Endothelial cell of umbilical vein (primary cell): Measurements from ENCODE around the gene PIGB. TPM values are rescaled to one million over a fixed set of nuclear protein-coding genes. Genes with fewer than 3 reads are reported as not detected.

Experiments
- BruUV-seq: library from RNA; stranded (reverse); fragments of 400-500 nt; replicated peaks from 2 replicates; lab custom pipeline; 2021; lab: Mats Ljungman, UMichigan
- CTCF ChIA-PET: fragments of 300-600, 350-600 bp; sonication (Branson Sonifier 250); formaldehyde crosslinking; loops from one replicate; lab custom pipeline; 2021; ENCODE audit warnings: antibody characterized with exemption, inconsistent platforms; lab: Charles Lee
- POLR2A ChIA-PET: fragments of 300-600, 350-600 bp; sonication (Branson Sonifier 250); formaldehyde crosslinking; loops from one replicate; lab custom pipeline; 2021; ENCODE audit warnings: antibody characterized with exemption, inconsistent platforms; lab: Charles Lee
- DNase-seq: peaks from one replicate; pipeline ENCODE4 v3.0.0-alpha.2; 2011; ENCODE audit warnings: low read depth, low spot score
- FAIRE-seq: peaks from 2 replicates; lab custom pipeline; 2011; peaks lifted over from hg19 to GRCh38; lab: Jason Lieb, UNC
- H2AFZ ChIP-seq: 2 replicates; pipeline ENCODE4 v1.6.0; 2012; ENCODE audit warnings: low read depth, low read length, control low read depth, inconsistent platforms
- H3K27ac ChIP-seq: 2 replicates; pipeline ENCODE4 v1.5.1; 2011; ENCODE audit warnings: low read depth, mild to moderate bottlenecking, control low read depth, low read length, moderate library complexity; ENCODE audit not compliant: insufficient read depth
- H3K27me3 ChIP-seq, 2 experiments: 2 replicates each; pipeline versions ENCODE4 v1.6.0 to v1.6.1; 2011; ENCODE audit warnings: low read length in 2 of 2, mixed read lengths in 1 of 2; ENCODE audit not compliant: control insufficient read depth in 2 of 2, insufficient read depth in 2 of 2
- H3K36me3 ChIP-seq, 2 experiments: 2 replicates in 1 of 2; 3 replicates in 1 of 2; pipeline ENCODE4 v1.5.1; 2011; ENCODE audit warnings: low read length in 2 of 2, mild to moderate bottlenecking in 1 of 2, moderate library complexity in 1 of 2; ENCODE audit not compliant: control insufficient read depth in 2 of 2, insufficient read depth in 2 of 2; ENCODE audit errors: extremely low read depth in 1 of 2
- H3K4me1 ChIP-seq: 3 replicates; pipeline ENCODE4 v1.5.1; 2011; ENCODE audit warnings: mild to moderate bottlenecking, low read length; ENCODE audit not compliant: control insufficient read depth, insufficient read depth; ENCODE audit errors: extremely low read depth
- H3K4me2 ChIP-seq: 2 replicates; pipeline ENCODE4 v1.6.1; 2011; ENCODE audit warnings: low read length, control low read depth, mixed read lengths; ENCODE audit not compliant: insufficient read depth
- H3K4me3 ChIP-seq, 3 experiments: fragments of 200-600 bp in 1 of 3; sonication (generic), shearing (Covaris generic) in 1 of 3; replicated peaks in 1 of 3; 2 replicates each; pipeline ENCODE4 v1.5.1; 2011 to 2016; ENCODE audit warnings: control low read depth in 3 of 3, low read length in 3 of 3, mild to moderate bottlenecking in 2 of 3, inconsistent platforms in 1 of 3, low read depth in 1 of 3, moderate library complexity in 1 of 3; ENCODE audit not compliant: insufficient read depth in 1 of 3
- H3K79me2 ChIP-seq: 2 replicates; pipeline ENCODE4 v1.6.0; 2012; ENCODE audit warnings: low read length, inconsistent platforms; ENCODE audit not compliant: control insufficient read depth, insufficient read depth
- H3K9ac ChIP-seq: replicated peaks from 2 replicates; pipeline ENCODE3; 2011; ENCODE audit warnings: low read length, control low read depth; ENCODE audit not compliant: insufficient read depth; ENCODE audit errors: extremely low read depth
- H3K9me1 ChIP-seq: replicated peaks from 3 replicates; pipeline ENCODE4 v1.6.0; 2011; ENCODE audit warnings: mild to moderate bottlenecking, low read length; ENCODE audit not compliant: control insufficient read depth, insufficient read depth; ENCODE audit errors: extremely low read depth
- H3K9me3 ChIP-seq: replicated peaks from 2 replicates; pipeline ENCODE4 v1.5.1; 2012; ENCODE audit warnings: low read length, inconsistent platforms; ENCODE audit not compliant: control insufficient read depth, insufficient read depth
- H4K20me1 ChIP-seq: replicated peaks from 2 replicates; pipeline ENCODE3; 2011; ENCODE audit warnings: mild to moderate bottlenecking, low read length; ENCODE audit not compliant: control insufficient read depth, insufficient read depth; ENCODE audit errors: extremely low read depth
- EZH2 ChIP-seq: IDR thresholded peaks from 2 replicates; pipeline ENCODE4 v1.6.1; 2012; ENCODE audit warnings: borderline replicate concordance, low read depth, mild to moderate bottlenecking, moderate library complexity, low read length, inconsistent platforms; ENCODE audit not compliant: severe bottlenecking
- FOS ChIP-seq: IDR thresholded peaks from 2 replicates; pipeline ENCODE4 v1.6.1; 2011; ENCODE audit warnings: mild to moderate bottlenecking, low read length, moderate library complexity, borderline replicate concordance; ENCODE audit not compliant: insufficient read depth
- GATA2 ChIP-seq: IDR thresholded peaks from 2 replicates; pipeline ENCODE4 v1.7.0; 2011; ENCODE audit warnings: low read depth, mild to moderate bottlenecking, moderate library complexity, mixed read lengths, low read length; ENCODE audit not compliant: insufficient read length, insufficient read depth
- JUN ChIP-seq: IDR thresholded peaks from 2 replicates; pipeline ENCODE4 v1.6.1; 2011; ENCODE audit warnings: borderline replicate concordance, low read depth; ENCODE audit not compliant: insufficient read length, insufficient read depth
- MYC ChIP-seq: IDR thresholded peaks from one replicate; pipeline ENCODE4 v1.6.1; 2011; ENCODE audit warnings: mild to moderate bottlenecking, low read depth, low read length
- POLR2A ChIP-seq: IDR thresholded peaks from 2 replicates; pipeline ENCODE4 v1.6.1; 2012; ENCODE audit warnings: low read depth, mild to moderate bottlenecking, control low read depth, low read length
- POLR2AphosphoS5 ChIP-seq: IDR thresholded peaks from 2 replicates; pipeline ENCODE4 v1.6.1; 2012; ENCODE audit warnings: low read depth, mild to moderate bottlenecking, control low read depth, low read length, moderate library complexity; ENCODE audit not compliant: insufficient read depth
- dilution Hi-C: fragments of 300-500 bp; cut with MboI; formaldehyde crosslinking; loops from one replicate; pipeline ENCODE4 v1.15.0; 2019; ENCODE audit warnings: low sequenced_read_pairs; ENCODE audit not compliant: extremely low pct_ligation_motif_present
- intact Hi-C: fragments of 100-400 bp; cut with micrococcal nuclease; formaldehyde crosslinking; loops from one replicate; pipeline ENCODE4 v1.10.0; 2022
- polyA plus RNA-seq, 4 experiments: library from polyadenylated mRNA; depleted of rRNA in 3 of 4; stranded (reverse) in 3 of 4; unstranded in 1 of 4; fragments of >200 nt; gene quantifications; 2 replicates each; pipeline versions ENCODE4 v1.2.1 to v1.2.3, GENCODE V29; 2011 to 2012; ENCODE audit warnings: missing spikeins in 1 of 4
- total RNA-seq: library from RNA; stranded (reverse); gene quantifications from 2 replicates; pipeline ENCODE4 v1.2.3, GENCODE V29; 2021
- TF ChIP-seq, protein P1 (sequence below), 2 donors: IDR thresholded peaks; 1 replicate in 1 of 2; 2 replicates in 1 of 2; pipeline ENCODE4 v1.5.1; 2011; ENCODE audit warnings: low read length in 2 of 2, mild to moderate bottlenecking in 2 of 2, moderate library complexity in 2 of 2, control low read depth in 1 of 2, inconsistent platforms in 1 of 2, low read depth in 1 of 2; ENCODE audit not compliant: insufficient read depth in 1 of 2; ENCODE audit errors: extremely low read depth in 1 of 2
- TF ChIP-seq, protein P2 (sequence below): IDR thresholded peaks from 2 replicates; pipeline ENCODE4 v1.6.1; 2011; ENCODE audit not compliant: insufficient read depth, insufficient read length

The PIGB gene
- total and polyA plus RNA-seq, 2 donors (not counting 3 experiments of a cell fraction or from before 2014, with no cell fraction given) = 14.1 to 23.9 TPM

DNA sequence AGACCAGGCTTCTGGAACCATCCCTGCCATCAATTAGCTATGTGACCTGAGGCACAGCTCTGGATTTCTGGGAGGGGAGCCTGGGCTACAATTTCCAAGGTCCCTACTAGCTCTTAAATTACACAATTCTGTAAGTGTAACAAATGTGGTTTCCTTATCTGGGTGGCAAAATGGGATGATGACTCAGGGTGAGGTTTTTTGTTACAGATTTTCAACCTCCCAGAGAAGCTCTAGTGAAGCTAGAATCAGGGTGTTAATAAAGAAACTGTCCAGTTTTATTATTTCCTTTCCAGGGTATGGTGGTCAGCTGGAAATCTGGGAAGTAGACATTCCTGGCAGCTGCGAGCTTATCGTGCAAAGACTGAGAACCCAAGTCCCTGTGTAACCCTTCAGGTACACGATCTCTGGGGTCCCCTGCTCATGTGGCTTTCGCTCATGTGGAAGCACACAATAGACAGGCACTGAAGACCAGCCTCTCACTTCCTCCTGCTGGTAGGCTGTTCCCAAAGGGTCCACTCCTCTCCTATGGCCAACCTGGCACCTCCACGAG is 36.7 kb upstream of the PIGB start:
- intact Hi-C loops = loop anchor here (1.0 kb wide), 1 partner anchor 52 kb away; no protein-coding TSS in a partner anchor
- H3K4me3 ChIP-seq = no peak overlapping the region
- no peak for TF ChIP-seq POLR2A
- peak; percentile 60 for TF ChIP-seq FOS
- peak; percentile 58 for TF ChIP-seq GATA2

DNA sequence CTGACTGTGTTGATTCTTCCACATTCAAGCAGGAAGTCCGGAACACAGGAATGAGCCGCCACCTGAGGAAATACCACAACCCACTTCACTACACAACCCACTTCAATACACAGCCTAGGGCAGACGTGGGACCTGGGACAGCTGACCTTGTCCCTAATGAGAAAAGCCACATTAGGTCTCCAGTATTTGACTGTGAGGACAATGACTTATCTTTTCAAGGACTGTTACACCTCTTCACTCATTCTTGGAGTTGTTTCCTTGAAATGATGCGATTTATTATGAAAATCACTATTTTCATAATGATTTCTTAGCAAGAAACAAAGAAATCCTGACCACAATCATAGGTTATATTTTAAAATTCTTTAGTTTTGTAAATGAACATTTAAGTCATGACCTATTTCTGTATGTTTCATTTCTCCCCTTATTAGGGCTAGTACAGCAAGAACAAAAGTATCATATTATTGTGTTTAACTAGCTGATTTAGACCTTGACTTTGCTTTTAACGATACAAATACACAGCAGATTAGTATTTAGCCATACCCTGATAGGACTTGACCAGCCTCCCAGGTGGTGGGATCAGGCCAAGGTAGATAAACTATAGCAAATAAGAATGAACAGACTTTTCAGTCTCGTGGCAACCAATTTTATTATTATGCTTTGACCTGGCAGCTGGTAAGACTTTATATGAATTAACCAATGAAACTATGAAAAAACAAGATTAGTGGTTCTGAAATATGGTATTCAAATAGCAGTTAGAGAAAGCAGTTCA is 35.5 kb upstream of the PIGB start:
- no peak overlapping the region for H2AFZ ChIP-seq
- no peak overlapping the region for H3K4me3 ChIP-seq
- POLR2A ChIA-PET = no interaction called here
- no TSS peak for BruUV-seq
- FAIRE-seq (no peak), DNase-seq (no peak)
- no peak overlapping the region for H3K27ac ChIP-seq
- H3K27me3 ChIP-seq = no peaks in the 10 kb centered on the region
- peaks cover 8% of the 10 kb centered on the region for H3K79me2 ChIP-seq
- CTCF ChIA-PET = no interaction called here
- H3K9me3 ChIP-seq = no peaks in the 10 kb centered on the region
- no peaks in the 10 kb centered on the region for H3K36me3 ChIP-seq
- intact Hi-C loops = no loop called here
- no peak overlapping the region for H3K4me2 ChIP-seq
- H3K9me1 ChIP-seq = no peaks in the 10 kb centered on the region
- no peak overlapping the region for H3K9ac ChIP-seq
- dilution Hi-C loops = no loop called here
- H4K20me1 ChIP-seq = no peaks in the 10 kb centered on the region
- peaks cover 35% of the 10 kb centered on the region for H3K4me1 ChIP-seq
- TF ChIP-seq POLR2A (no peak), GATA2 (no peak), EZH2 (no peak), POLR2AphosphoS5 (no peak), FOS (no peak), JUN (no peak), MYC (no peak)
- TF ChIP-seq, protein P1, sequence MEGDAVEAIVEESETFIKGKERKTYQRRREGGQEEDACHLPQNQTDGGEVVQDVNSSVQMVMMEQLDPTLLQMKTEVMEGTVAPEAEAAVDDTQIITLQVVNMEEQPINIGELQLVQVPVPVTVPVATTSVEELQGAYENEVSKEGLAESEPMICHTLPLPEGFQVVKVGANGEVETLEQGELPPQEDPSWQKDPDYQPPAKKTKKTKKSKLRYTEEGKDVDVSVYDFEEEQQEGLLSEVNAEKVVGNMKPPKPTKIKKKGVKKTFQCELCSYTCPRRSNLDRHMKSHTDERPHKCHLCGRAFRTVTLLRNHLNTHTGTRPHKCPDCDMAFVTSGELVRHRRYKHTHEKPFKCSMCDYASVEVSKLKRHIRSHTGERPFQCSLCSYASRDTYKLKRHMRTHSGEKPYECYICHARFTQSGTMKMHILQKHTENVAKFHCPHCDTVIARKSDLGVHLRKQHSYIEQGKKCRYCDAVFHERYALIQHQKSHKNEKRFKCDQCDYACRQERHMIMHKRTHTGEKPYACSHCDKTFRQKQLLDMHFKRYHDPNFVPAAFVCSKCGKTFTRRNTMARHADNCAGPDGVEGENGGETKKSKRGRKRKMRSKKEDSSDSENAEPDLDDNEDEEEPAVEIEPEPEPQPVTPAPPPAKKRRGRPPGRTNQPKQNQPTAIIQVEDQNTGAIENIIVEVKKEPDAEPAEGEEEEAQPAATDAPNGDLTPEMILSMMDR (IDR thresholded peaks at IDR 0.05; ENCODE audit: extremely low read depth in 1 of 2, insufficient read depth in 1 of 2, low read depth in 1 of 2, low read length in 2 of 2) = no peak
- TF ChIP-seq, protein P2, sequence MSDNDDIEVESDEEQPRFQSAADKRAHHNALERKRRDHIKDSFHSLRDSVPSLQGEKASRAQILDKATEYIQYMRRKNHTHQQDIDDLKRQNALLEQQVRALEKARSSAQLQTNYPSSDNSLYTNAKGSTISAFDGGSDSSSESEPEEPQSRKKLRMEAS = no peak

More for the DNA sequence above, 36.7 kb upstream of the PIGB start:
- Histone ChIP-seq H3K9ac (no peak overlapping the region), H3K4me2 (peak overlapping the region; percentile 35), H3K27me3 (no peaks in the 10 kb centered on the region), H3K79me2 (peaks cover 8% of the 10 kb centered on the region), H3K9me3 (no peaks in the 10 kb centered on the region), H3K9me1 (no peaks in the 10 kb centered on the region), H3K4me1 (peaks cover 39% of the 10 kb centered on the region), H3K27ac (peak overlapping the region; percentile 6), H3K36me3 (no peaks in the 10 kb centered on the region), H2AFZ (peak overlapping the region; percentile 25), H4K20me1 (no peaks in the 10 kb centered on the region)
- FAIRE-seq (peak; percentile 15), DNase-seq (peak; percentile 49)
- CTCF ChIA-PET = interaction anchor here (0.6 to 1.7 kb wide), 12 partner anchors 8 to 772 kb away, joined by 3 to 8 read pairs (median 4); partner anchors contain the start of genes PIERCE2, PIGB and PIGBOS1
- dilution Hi-C loops = no loop called here
- POLR2A ChIA-PET = no interaction called here
- no TSS peak for BruUV-seq
